Stimulated activated CD8-positive, alpha-beta memory T cell treated with anti-CD3 and anti-CD28 coated beads, Interleukin-12 subunit alpha, Interleukin-12 subunit beta, amount 100 ng/mL, for 24 hours (primary cell): ENCODE measurements around the gene GSTK1.
A peak's percentile ranks its signal among the peaks of the same experiment; 100 is the strongest.
"Not testable (repeated sequence)": the region's sequence is repeated elsewhere in the genome, so short reads cannot be mapped to it uniquely, and the experiment has no call there.

Experiments used
- DNase-seq: peaks from one replicate; pipeline ENCODE4 v3.0.0-alpha.2; 2020; ENCODE audit errors: extremely low read depth

Gene GSTK1

GRCh38 chr7:143269251-143269650, 6.0 kb downstream of the GSTK1 start:
- no peak for DNase-seq

DNA sequence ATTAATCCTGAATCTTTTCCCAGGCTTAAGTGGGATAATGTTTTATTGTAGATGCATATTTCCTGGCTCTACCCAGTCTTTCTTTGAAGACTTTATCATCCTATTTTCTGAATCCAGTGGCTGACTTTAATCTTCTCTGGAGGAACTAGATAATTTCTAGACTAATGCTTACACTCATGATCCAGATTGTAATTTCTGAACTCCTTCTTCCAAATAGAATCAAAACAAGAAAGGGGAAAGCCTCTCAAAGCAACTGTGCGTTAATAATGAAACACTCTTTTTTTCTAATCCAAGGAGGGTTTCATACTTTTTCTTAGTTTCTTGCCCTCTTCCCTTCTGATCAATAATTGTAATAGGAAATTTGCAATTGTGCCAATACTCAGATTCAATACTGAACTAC, 8.0 kb downstream of the GSTK1 start:
- no peak for DNase-seq

DNA sequence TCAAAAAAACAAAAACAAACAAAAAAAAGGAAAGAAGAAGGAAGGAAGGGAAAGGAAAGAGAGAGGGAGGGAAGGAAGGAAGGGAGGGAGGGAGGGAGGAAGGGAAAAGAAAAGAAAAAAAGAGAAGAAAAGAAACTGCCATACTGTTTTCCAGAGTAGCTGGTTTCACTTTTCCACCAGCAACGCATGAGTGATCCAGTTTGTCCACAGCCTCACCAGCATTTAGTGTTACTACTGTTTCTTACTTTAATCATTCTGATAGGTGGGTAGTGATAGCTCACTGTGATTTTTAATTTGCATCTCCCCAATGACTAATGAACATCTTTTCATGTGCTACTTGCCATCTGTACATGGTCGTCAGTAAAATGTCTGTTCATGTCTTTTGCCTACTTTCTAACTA, 9.6 kb downstream of the GSTK1 start:
- DNase-seq, result no peak

GRCh38 chr7:143279186-143280098, 16.2 kb downstream of the GSTK1 start:
- DNase-seq, result no peak

DNA sequence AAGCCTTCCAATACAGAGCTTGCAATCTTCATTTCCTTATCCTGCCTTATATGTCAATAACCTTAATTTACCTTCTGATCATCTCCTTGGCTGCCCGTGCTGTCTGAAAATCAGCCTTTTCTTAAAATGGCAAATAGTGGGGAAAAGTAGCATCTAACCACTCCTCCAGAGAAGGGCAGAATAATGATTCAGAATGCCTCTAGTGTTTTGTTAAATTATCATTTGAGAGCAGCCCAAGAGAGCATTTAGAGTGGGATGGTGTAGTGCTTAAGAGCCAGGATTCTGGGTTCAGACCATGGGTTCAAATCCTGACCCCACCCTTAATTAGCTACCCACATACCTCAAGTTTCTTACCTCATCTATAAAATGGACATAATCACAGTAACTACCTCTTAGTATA, 16.9 kb downstream of the GSTK1 start:
- no peak for DNase-seq

DNA sequence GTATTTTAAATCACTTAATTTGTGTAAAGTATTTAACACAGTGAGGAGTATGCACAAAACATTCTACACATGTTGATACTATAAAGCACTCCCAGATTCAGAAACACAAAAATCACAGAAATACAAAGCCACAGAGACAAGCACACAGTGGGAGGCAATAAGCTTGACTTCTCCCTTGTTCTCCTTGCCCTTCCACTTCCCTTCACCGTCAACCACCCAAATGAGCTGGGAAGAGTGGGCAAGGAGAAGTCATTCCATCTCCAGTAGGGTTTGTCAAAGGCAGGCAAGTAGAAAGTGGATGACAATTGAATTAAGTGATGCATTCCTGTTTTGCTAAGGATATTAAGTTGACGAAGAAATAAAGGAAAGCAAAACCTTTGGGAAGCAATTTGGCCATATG, 17.3 kb downstream of the GSTK1 start:
- DNase-seq, result no peak

DNA sequence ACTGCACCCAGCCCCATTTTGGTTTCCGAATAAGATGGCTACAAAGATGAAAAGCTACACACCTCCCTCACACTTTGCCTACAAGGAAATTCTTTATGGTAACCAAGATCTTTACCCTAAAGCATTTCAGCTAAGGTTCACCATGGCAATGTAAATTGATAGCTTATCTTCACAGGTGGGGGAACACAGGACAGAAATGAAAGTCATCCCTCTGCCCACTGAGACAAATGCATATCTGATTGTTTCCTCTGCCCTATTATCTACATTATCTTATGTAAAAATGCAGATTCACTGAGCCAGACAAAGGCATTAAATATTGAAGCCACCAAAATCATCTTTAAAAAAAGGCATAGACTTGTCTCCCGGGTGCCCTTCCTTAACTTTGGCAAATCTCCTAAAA, 18.3 kb downstream of the GSTK1 start:
- no peak for DNase-seq

GRCh38 chr7:143282124-143282523, 18.9 kb downstream of the GSTK1 start:
- DNase-seq, result no peak

- DNase-seq, result no peak
Observed at GRCh38 chr7:143283381-143283780, 20.1 kb downstream of the GSTK1 start.

GRCh38 chr7:143284591-143285469, 21.6 kb downstream of the GSTK1 start, which contains the start of gene TMEM139:
Gene TMEM139 (plus strand): TSS chr7:143284958. CDS start chr7:143285958, 1,000 bp downstream.
- DNase-seq, result no peak

DNA sequence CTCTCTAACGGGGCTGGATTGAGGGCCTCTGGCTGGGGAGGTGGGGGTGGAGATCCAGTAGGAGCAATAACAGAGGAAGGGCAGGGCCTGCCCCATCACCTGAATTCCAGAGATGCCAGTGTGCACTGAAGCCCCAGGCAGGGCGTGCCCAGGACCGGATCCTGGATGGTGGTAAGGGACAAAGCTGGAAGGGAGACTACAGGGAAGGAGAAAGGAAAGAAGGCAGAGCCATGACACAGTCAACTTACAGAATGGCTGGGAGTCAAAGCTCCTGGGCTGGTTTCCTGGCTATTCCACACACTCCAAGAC, 22.2 kb downstream of the GSTK1 start:
- DNase-seq, result no peak

GRCh38 chr7:143285806-143286521, 22.7 kb downstream of the GSTK1 start:
- no peak for DNase-seq

- no peak for DNase-seq
Observed at GRCh38 chr7:143286522-143286890, 23.3 kb downstream of the GSTK1 start.

- DNase-seq, result no peak
Observed at GRCh38 chr7:143287339-143287934, 24.2 kb downstream of the GSTK1 start.

DNA sequence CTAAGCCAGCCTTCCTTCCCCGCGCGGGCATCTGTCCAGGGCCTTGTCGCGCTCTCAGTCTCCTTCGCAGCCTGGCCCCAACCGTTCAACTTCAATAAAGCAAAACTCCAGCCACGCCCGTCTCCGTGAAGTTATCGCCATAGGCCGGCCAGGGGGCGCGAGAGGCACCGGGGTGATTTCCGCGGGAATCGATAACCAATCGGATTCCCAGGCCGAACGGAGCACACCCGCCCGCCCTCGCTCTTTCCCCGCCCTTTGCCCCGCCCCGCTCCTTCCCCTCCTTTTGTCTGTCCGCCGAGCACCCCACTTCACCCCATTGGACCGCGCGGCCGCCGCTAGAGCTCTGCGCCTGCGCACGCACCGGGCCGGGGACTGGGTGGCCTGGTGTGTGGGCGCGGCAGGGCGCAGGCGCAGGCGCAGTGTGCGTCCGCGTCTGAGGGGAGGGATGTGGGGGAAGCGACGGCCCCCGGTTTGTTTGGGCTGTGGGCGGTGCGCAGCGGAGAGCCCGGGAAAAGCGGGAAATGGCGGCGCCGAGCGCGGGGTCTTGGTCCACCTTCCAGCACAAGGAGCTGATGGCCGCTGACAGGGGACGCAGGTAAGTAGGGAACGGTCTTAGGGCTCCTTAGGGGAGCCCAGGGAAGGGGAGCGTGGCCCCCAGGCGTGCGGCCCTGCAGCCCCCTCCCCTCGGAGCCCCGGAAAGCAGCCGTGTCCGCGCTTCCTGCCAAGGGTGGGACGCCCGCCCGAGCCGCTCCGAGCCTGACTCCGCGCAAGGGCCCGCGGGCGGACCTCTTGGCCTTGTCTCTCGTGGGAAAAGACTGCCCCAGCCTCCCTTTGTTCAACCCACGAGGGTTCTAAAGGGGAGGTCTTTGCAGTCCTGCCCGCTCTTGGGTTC, 24.9 kb downstream of the GSTK1 start, which contains the start of gene CASP2:
Gene CASP2, plus strand, starts transcription at position 417 of the 892 bp plus-strand sequence. Its CDS starts 105 bp downstream, at position 522.
- peak; percentile 98 for DNase-seq

GRCh38 chr7:143288836-143289235, 25.6 kb downstream of the GSTK1 start:
- no peak for DNase-seq

GRCh38 chr7:143289421-143289820, 26.2 kb downstream of the GSTK1 start:
- no peak for DNase-seq

DNA sequence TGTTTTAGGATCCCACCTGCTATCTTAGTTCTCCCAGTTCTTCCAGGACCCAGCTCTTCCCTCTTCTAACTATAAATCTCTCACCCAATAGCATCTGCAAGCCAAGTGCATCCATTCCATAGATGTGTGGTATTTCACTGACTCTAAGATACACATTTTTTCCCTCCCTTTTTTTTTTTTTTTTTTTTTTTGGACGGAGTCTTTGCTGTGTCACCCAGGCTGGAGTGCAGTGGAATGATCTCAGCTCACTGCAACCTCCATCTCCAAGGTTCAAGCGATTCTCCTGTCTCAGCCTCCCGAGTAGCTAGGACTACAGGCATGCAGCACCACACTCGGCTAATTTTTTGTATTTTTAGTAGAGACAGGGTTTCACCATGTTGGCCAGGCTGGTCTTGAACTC, 26.6 kb downstream of the GSTK1 start:
- DNase-seq, result not testable (repeated sequence)

- no peak for DNase-seq
Observed at GRCh38 chr7:143290293-143290692, 27.1 kb downstream of the GSTK1 start.

- no peak for DNase-seq
Observed at GRCh38 chr7:143292876-143293275, 29.6 kb downstream of the GSTK1 start.

DNA sequence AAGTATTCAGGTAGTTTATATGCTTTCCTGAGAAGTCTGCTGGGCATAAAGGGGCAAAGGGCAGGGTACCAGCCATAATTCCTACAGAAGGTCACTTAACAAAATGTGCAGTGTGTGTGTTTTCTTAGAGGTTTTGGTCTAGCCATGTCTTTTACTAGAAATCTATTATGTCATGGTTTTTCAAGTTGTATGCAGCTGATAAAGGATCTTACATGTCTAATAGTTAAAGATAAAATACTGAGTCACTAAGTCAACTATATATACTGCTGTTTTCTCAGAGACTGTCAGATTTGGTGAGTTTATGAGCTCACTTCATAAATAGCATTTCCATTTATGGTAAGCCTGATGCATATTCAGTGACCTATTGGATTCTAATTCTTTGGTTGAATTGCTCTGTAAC, 32.6 kb downstream of the GSTK1 start:
- no peak for DNase-seq
